K562 (cell line): ENCODE data around the gene PEX7. TPM values are rescaled to one million over a fixed set of nuclear protein-coding genes. Genes with fewer than 3 reads are reported as not detected.

Source experiments
- BACH1 ChIP-seq: fragments of 200-800 bp; sonication (Bioruptor generic); IDR thresholded peaks from 2 replicates; pipeline ENCODE4 v1.6.1; 2016; ENCODE audit warnings: missing genetic modification characterization, missing compliant biosample characterization
- DACH1 ChIP-seq: fragments of 450-650 bp; IDR thresholded peaks from 2 replicates; pipeline ENCODE4 v1.6.1; 2018; ENCODE audit not compliant: partially characterized antibody
- HIVEP1 ChIP-seq: fragments of 250-450 bp; sonication (Bioruptor Pico); IDR thresholded peaks from 2 replicates; pipeline ENCODE4 v1.4.0; 2020; ENCODE audit warnings: mild to moderate bottlenecking
- HNRNPK ChIP-seq: fragments of 200-400 bp; formaldehyde crosslinking; IDR thresholded peaks from one replicate; pipeline ENCODE4 v1.6.1; 2018; ENCODE audit warnings: mild to moderate bottlenecking, low read depth, low read length; ENCODE audit not compliant: poor library complexity, severe bottlenecking
- HNRNPL ChIP-seq: fragments of 200-400 bp; formaldehyde crosslinking; IDR thresholded peaks from 2 replicates; pipeline ENCODE4 v1.6.1; 2017; ENCODE audit warnings: low read depth, mild to moderate bottlenecking, low read length
- HNRNPLL ChIP-seq: fragments of 200-400 bp; formaldehyde crosslinking; IDR thresholded peaks from 2 replicates; pipeline ENCODE4 v1.6.1; 2017; ENCODE audit warnings: low read length, low read depth, mild to moderate bottlenecking; ENCODE audit not compliant: poor library complexity, severe bottlenecking
- PHF8 ChIP-seq: fragments of 200-600 bp; sonication (generic); IDR thresholded peaks from 2 replicates; pipeline ENCODE4 v1.6.1; 2012; ENCODE audit warnings: mixed run types, mild to moderate bottlenecking, inconsistent platforms, low read length, moderate library complexity, borderline replicate concordance
- SAP30 ChIP-seq: fragments of 200-600 bp; sonication (generic); IDR thresholded peaks from 2 replicates; pipeline ENCODE4 v1.6.1; 2012; ENCODE audit warnings: borderline replicate concordance, low read depth, mild to moderate bottlenecking, moderate library complexity, low read length, control low read depth, inconsistent platforms; ENCODE audit not compliant: insufficient read depth, poor library complexity, severe bottlenecking
- SMARCB1 ChIP-seq: IDR thresholded peaks from 2 replicates; pipeline ENCODE4 v1.6.1; 2011; ENCODE audit warnings: improper control_type of control experiment, low read depth; ENCODE audit not compliant: insufficient read length
- ZNF133 ChIP-seq: fragments of 250-450 bp; sonication (Bioruptor Pico); IDR thresholded peaks from 2 replicates; pipeline ENCODE4 v1.4.0; 2020; ENCODE audit warnings: mild to moderate bottlenecking
- ZNF263 ChIP-seq: sonication (generic); formaldehyde crosslinking; IDR thresholded peaks from 2 replicates; pipeline ENCODE4 v1.8.0; 2022; ENCODE audit warnings: mild to moderate bottlenecking, missing genetic modification reagents, borderline replicate concordance
- ZNF316 ChIP-seq: fragments of 450-650 bp; IDR thresholded peaks from 2 replicates; pipeline ENCODE4 v1.6.1; 2016
- ZNF444 ChIP-seq: fragments of 250-450 bp; sonication (Bioruptor Pico); IDR thresholded peaks from 2 replicates; pipeline ENCODE4 v1.4.0; 2020; ENCODE audit warnings: mild to moderate bottlenecking, moderate library complexity
- polyA plus RNA-seq, 8 experiments: library from polyadenylated mRNA; depleted of rRNA in 4 of 8; stranded (reverse) in 5 of 8; unstranded in 3 of 8; fragments of >200 nt; fragmentation: Nextera tagmentation in 2 of 8; fragmentation: Illumina TruSeq in 1 of 8; extraction: Ambion mirVana in 2 of 8; extraction: Trizol in 1 of 8; gene quantifications; 2 replicates each; pipeline versions ENCODE4 v1.2.1 to v1.2.3, GENCODE V29; 2011 to 2014; ENCODE audit warnings: inconsistent platforms in 1 of 8, missing spikeins in 1 of 8
- total RNA-seq, 7 experiments: library from RNA; depleted of rRNA in 6 of 7; stranded (reverse); fragments of >200 nt in 6 of 7; fragmentation: Illumina TruSeq in 2 of 7; extraction: Trizol in 2 of 7; gene quantifications; 2 replicates each; pipeline versions ENCODE4 v1.2.1 to v1.2.3, GENCODE V29; 2011 to 2021; ENCODE audit warnings: low replicate concordance in 1 of 7
- TF ChIP-seq, protein P1 (sequence below), 2 experiments: fragments of 450-650 bp; formaldehyde crosslinking in 1 of 2; IDR thresholded peaks; 2 replicates each; pipeline versions ENCODE4 v1.4.0 to v1.6.1; 2014 to 2020; ENCODE audit warnings: mild to moderate bottlenecking in 2 of 2, borderline replicate concordance in 1 of 2, low read depth in 1 of 2
- TF ChIP-seq, protein P2 (sequence below): fragments of 250-450 bp; sonication (Bioruptor Pico); IDR thresholded peaks from 2 replicates; pipeline ENCODE4 v1.5.0; 2020; ENCODE audit warnings: mild to moderate bottlenecking
- TF ChIP-seq, protein P3 (sequence below), 2 experiments: IDR thresholded peaks; 2 replicates each; pipeline ENCODE4 v1.6.1; 2012; ENCODE audit warnings: improper control_type of control experiment in 2 of 2, low read depth in 2 of 2, low read length in 2 of 2, borderline replicate concordance in 1 of 2

The PEX7 gene
- total and polyA plus RNA-seq, 9 of the 15 experiments (the other 6 are each of a cell fraction or from before 2014, with no cell fraction given), result 1.6 to 12.9 (median 9.1) TPM

DNA sequence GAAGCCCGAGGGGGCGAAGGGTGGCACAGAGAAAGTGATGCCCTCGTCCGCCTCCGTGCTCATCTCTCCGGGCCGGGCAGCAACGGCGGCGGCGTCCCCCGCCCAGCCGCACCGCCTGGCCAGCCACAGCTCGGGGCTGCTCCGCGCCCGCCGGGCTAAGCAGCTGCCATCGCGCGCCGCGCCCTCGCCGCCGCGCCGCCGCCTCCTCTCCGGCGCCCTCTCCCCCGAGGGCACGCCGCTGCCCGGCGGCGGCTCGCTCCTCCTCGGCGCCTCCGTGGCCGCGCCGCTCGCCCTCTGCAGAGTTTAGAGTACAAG, 30.3 kb upstream of the PEX7 start (continued):
- TF ChIP-seq, protein P1, sequence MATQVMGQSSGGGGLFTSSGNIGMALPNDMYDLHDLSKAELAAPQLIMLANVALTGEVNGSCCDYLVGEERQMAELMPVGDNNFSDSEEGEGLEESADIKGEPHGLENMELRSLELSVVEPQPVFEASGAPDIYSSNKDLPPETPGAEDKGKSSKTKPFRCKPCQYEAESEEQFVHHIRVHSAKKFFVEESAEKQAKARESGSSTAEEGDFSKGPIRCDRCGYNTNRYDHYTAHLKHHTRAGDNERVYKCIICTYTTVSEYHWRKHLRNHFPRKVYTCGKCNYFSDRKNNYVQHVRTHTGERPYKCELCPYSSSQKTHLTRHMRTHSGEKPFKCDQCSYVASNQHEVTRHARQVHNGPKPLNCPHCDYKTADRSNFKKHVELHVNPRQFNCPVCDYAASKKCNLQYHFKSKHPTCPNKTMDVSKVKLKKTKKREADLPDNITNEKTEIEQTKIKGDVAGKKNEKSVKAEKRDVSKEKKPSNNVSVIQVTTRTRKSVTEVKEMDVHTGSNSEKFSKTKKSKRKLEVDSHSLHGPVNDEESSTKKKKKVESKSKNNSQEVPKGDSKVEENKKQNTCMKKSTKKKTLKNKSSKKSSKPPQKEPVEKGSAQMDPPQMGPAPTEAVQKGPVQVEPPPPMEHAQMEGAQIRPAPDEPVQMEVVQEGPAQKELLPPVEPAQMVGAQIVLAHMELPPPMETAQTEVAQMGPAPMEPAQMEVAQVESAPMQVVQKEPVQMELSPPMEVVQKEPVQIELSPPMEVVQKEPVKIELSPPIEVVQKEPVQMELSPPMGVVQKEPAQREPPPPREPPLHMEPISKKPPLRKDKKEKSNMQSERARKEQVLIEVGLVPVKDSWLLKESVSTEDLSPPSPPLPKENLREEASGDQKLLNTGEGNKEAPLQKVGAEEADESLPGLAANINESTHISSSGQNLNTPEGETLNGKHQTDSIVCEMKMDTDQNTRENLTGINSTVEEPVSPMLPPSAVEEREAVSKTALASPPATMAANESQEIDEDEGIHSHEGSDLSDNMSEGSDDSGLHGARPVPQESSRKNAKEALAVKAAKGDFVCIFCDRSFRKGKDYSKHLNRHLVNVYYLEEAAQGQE (IDR thresholded peaks at IDR 0.05; ENCODE audit: borderline replicate concordance), result no peak
- TF ChIP-seq, protein P1 (CRISPR knock-in tag; IDR thresholded peaks at IDR 0.05; ENCODE audit: low read depth), result 0 out of 2 replicates have a peak, but pooled peaks have one; percentile 18
- no peak for TF ChIP-seq HNRNPK
- TF ChIP-seq ZNF444, result no peak
- TF ChIP-seq, protein P2, sequence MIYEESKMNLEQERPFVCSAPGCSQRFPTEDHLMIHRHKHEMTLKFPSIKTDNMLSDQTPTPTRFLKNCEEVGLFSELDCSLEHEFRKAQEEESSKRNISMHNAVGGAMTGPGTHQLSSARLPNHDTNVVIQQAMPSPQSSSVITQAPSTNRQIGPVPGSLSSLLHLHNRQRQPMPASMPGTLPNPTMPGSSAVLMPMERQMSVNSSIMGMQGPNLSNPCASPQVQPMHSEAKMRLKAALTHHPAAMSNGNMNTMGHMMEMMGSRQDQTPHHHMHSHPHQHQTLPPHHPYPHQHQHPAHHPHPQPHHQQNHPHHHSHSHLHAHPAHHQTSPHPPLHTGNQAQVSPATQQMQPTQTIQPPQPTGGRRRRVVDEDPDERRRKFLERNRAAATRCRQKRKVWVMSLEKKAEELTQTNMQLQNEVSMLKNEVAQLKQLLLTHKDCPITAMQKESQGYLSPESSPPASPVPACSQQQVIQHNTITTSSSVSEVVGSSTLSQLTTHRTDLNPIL (CRISPR knock-in tag), result no peak
- TF ChIP-seq BACH1 (tag), result no peak
- no peak for TF ChIP-seq SMARCB1
- TF ChIP-seq DACH1, result no peak
- TF ChIP-seq ZNF133 (CRISPR knock-in tag), result no peak
- TF ChIP-seq ZNF263 (CRISPR knock-in tag), result peak; percentile 7
- no peak for TF ChIP-seq HNRNPLL
- peak; percentile 70 for TF ChIP-seq HNRNPL
- no peak for TF ChIP-seq PHF8
- peak; percentile 46 for TF ChIP-seq SAP30
- TF ChIP-seq HIVEP1, result no peak
- TF ChIP-seq ZNF316, result no peak
- TF ChIP-seq, protein P3, sequence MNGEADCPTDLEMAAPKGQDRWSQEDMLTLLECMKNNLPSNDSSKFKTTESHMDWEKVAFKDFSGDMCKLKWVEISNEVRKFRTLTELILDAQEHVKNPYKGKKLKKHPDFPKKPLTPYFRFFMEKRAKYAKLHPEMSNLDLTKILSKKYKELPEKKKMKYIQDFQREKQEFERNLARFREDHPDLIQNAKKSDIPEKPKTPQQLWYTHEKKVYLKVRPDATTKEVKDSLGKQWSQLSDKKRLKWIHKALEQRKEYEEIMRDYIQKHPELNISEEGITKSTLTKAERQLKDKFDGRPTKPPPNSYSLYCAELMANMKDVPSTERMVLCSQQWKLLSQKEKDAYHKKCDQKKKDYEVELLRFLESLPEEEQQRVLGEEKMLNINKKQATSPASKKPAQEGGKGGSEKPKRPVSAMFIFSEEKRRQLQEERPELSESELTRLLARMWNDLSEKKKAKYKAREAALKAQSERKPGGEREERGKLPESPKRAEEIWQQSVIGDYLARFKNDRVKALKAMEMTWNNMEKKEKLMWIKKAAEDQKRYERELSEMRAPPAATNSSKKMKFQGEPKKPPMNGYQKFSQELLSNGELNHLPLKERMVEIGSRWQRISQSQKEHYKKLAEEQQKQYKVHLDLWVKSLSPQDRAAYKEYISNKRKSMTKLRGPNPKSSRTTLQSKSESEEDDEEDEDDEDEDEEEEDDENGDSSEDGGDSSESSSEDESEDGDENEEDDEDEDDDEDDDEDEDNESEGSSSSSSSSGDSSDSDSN (IDR thresholded peaks at IDR 0.05; ENCODE audit: borderline replicate concordance in 1 of 2, low read depth in 2 of 2, low read length in 2 of 2), result no peak
